ENCODE results near the gene FKBP7. TPM values are rescaled to one million over a fixed set of nuclear protein-coding genes. Genes with fewer than 3 reads are reported as not detected.

FKBP7 gene
- total RNA-seq, 1 experiment from 2014 or later, result 4.8 TPM

GRCh38 chr2:178482437-178482836 is 4.0 kb upstream of the FKBP7 start:
- H3K27me3 ChIP-seq (ENCODE audit: insufficient read depth, low read length), result no peaks in the 10 kb centered on the region
- H4K20me1 ChIP-seq (ENCODE audit: control insufficient read depth, insufficient read depth, insufficient read length), result no peaks in the 10 kb centered on the region
- peaks cover 0 to 6% (median 4%) of the 10 kb centered on the region in 3 experiments; a peak in 3 of 7 replicates for H3K36me3 Mint-ChIP-seq (ENCODE audit: insufficient read depth in 1 of 3, low read depth in 3 of 3)
- no peak overlapping the region for H4K91ac ChIP-seq (ENCODE audit: insufficient read length, low read depth, low read length)
- peaks cover 3% of the 10 kb centered on the region; the same call in 1 of the 2 replicates for H3K4me1 ChIP-seq (ENCODE audit: insufficient read depth, low read length)
- H2AK5ac ChIP-seq (ENCODE audit: insufficient read length, low read length), result no peak overlapping the region
- no peaks in the 10 kb centered on the region for H3K9me3 ChIP-seq (ENCODE audit: control insufficient read depth, low read depth, low read length)
- no peak overlapping the region for H3K18ac ChIP-seq (ENCODE audit: insufficient read length, low read depth, low read length)
- H3K79me2 ChIP-seq (ENCODE audit: insufficient read depth, low read length), result peaks cover 3% of the 10 kb centered on the region; the same call in 1 of the 2 replicates
- WGBS (ENCODE audit: extremely low coverage, insufficient read length, low lambda C conversion rate), result no CpG with 5 or more reads among the region's 4 CpGs
- peak overlapping the region; percentile 11 to 50; a peak in 3 of 5 replicates for H3K4me3 Mint-ChIP-seq
- no peak overlapping the region for H3K56ac ChIP-seq (ENCODE audit: insufficient read length, low read depth, low read length)
- H3K4me2 ChIP-seq (ENCODE audit: insufficient read depth, insufficient read length, low read length), result no peak overlapping the region
- H2BK20ac ChIP-seq (ENCODE audit: low read depth, low read length, poor library complexity, severe bottlenecking), result no peak overlapping the region
- H3K27me3 Mint-ChIP-seq (ENCODE audit: low read depth), result no peaks in the 10 kb centered on the region; the same call in 1 of the 2 replicates
- no peak overlapping the region for H3K9ac ChIP-seq (ENCODE audit: extremely low read depth, insufficient read length, low read length)
- no peak overlapping the region for H3K23ac ChIP-seq (ENCODE audit: insufficient read length, low read depth, low read length)
- no peak overlapping the region for H2BK15ac ChIP-seq (ENCODE audit: low read depth, low read length)
- H3K14ac ChIP-seq (ENCODE audit: insufficient read depth, low read length), result no peak overlapping the region
- H3K27ac ChIP-seq (ENCODE audit: insufficient read length, low read depth, low read length), result no peak overlapping the region
- H3K4ac ChIP-seq (ENCODE audit: low read depth, low read length), result no peak overlapping the region
- no peak overlapping the region for H2AFZ ChIP-seq (ENCODE audit: low read length)
- no peak for DNase-seq
- peaks cover 3% of the 10 kb centered on the region for H3K79me1 ChIP-seq (ENCODE audit: insufficient read depth, low read depth, low read length, poor library complexity, severe bottlenecking)
- H3K23me2 ChIP-seq (ENCODE audit: insufficient read length, low read depth, low read length, poor library complexity, severe bottlenecking), result peaks cover 11% of the 10 kb centered on the region
- no peak overlapping the region for H4K8ac ChIP-seq (replicated peaks; ENCODE audit: insufficient read length, low read depth, low read length)
- H2BK5ac ChIP-seq (ENCODE audit: insufficient read length, low read length), result no peak overlapping the region
- TF ChIP-seq CTCF (conservative IDR thresholded peaks at IDR 0.05), result no peak
- no peak overlapping the region for H4K5ac ChIP-seq (ENCODE audit: insufficient read length, low read depth, low read length)
- H3K4me1 Mint-ChIP-seq, result peaks cover 20 to 27% of the 10 kb centered on the region in 2 experiments
- H2BK12ac ChIP-seq (ENCODE audit: insufficient read length, low read depth, low read length), result no peak overlapping the region
- H3T11ph ChIP-seq (ENCODE audit: low read length), result no peak overlapping the region
- H3K27ac Mint-ChIP-seq, result peak overlapping the region in 1 of 3 experiments; percentile 49; a peak in 2 of 7 replicates
- no peaks in the 10 kb centered on the region; a peak in 1 of 5 replicates for H3K9me3 Mint-ChIP-seq
- H2BK120ac ChIP-seq (ENCODE audit: low read depth, low read length, poor library complexity, severe bottlenecking), result no peak overlapping the region
